Measurements from ENCODE around the gene FRA10AC1. TPM values are rescaled to one million over a fixed set of nuclear protein-coding genes. Genes with fewer than 3 reads are reported as not detected.
"Not testable (repeated sequence)": the region's sequence is repeated elsewhere in the genome, so short reads cannot be mapped to it uniquely, and the experiment has no call there.

The FRA10AC1 gene
- total and polyA plus RNA-seq, 4 donors: 4.3 to 38.9 (median 15.2) TPM

- no peaks in the 10 kb centered on the region for H3K27me3 ChIP-seq (ENCODE audit: control insufficient read depth in 3 of 3, insufficient read depth in 3 of 3, low read length in 2 of 3)
- H3K9me3 ChIP-seq (ENCODE audit: control insufficient read depth in 4 of 4, insufficient read depth in 3 of 4, low read length in 3 of 4): no peaks in the 10 kb centered on the region
- ATAC-seq (ENCODE audit: insufficient read depth, low FRiP score): no peak
- no peak for TF ChIP-seq CTCF (IDR thresholded peaks at IDR 0.05; ENCODE audit: control extremely low read depth, extremely low read depth)
- H3K4me1 ChIP-seq (ENCODE audit: control insufficient read depth in 5 of 5, insufficient read depth in 5 of 5, low read length in 5 of 5): peaks cover 0 to 8% (median 0%) of the 10 kb centered on the region in 5 donors
- H3K27ac ChIP-seq (ENCODE audit: low read depth in 1 of 2, low read length in 1 of 2): no peak overlapping the region
- 92 to 94% methylated on average over 2 of the region's 2 CpGs for WGBS, 2 donors
- H3K4me3 ChIP-seq: no peak overlapping the region
- peaks cover 1 to 30% (median 18%) of the 10 kb centered on the region in 4 donors for H3K36me3 ChIP-seq (ENCODE audit: control insufficient read depth in 4 of 4, insufficient read depth in 4 of 4, low read length in 4 of 4)
- DNase-seq: no peak
- H3K9ac ChIP-seq (ENCODE audit: insufficient read depth in 1 of 2, low read length in 2 of 2): no peak overlapping the region
These were observed 5.2 kb downstream of the FRA10AC1 start for GRCh38 chr10:93697207-93697606.

- 98 to 100% methylated on average over 2 of the region's 2 CpGs for WGBS, 2 donors
- H3K36me3 ChIP-seq (ENCODE audit: control insufficient read depth in 4 of 4, insufficient read depth in 4 of 4, low read length in 4 of 4): peaks cover 1 to 34% (median 22%) of the 10 kb centered on the region in 4 donors
These were observed 5.8 kb downstream of the FRA10AC1 start for GRCh38 chr10:93696582-93696981.

GRCh38 chr10:93695740-93696139 is 6.7 kb downstream of the FRA10AC1 start:
- DNase-seq (no peak), ATAC-seq (ENCODE audit: insufficient read depth, low FRiP score) (no peak)
- Histone ChIP-seq H3K36me3 (ENCODE audit: control insufficient read depth in 4 of 4, insufficient read depth in 4 of 4, low read length in 4 of 4) (peaks cover 1 to 39% (median 23%) of the 10 kb centered on the region in 4 donors), H3K27me3 (ENCODE audit: control insufficient read depth in 3 of 3, insufficient read depth in 3 of 3, low read length in 2 of 3) (no peaks in the 10 kb centered on the region), H3K9ac (ENCODE audit: insufficient read depth in 1 of 2, low read length in 2 of 2) (no peak overlapping the region), H3K9me3 (ENCODE audit: control insufficient read depth in 4 of 4, insufficient read depth in 3 of 4, low read length in 3 of 4) (no peaks in the 10 kb centered on the region), H3K4me3 (no peak overlapping the region), H3K27ac (ENCODE audit: low read depth in 1 of 2, low read length in 1 of 2) (no peak overlapping the region), H3K4me1 (ENCODE audit: control insufficient read depth in 5 of 5, insufficient read depth in 5 of 5, low read length in 5 of 5) (no peaks in the 10 kb centered on the region)
- WGBS, 2 donors: 85 to 89% methylated on average over 2 of the region's 2 CpGs
- no peak for TF ChIP-seq CTCF (IDR thresholded peaks at IDR 0.05; ENCODE audit: control extremely low read depth, extremely low read depth)

More at GRCh38 chr10:93696582-93696981, 5.8 kb downstream of the FRA10AC1 start:
- H3K9ac ChIP-seq (ENCODE audit: insufficient read depth in 1 of 2, low read length in 2 of 2); DNase-seq; H3K4me1 ChIP-seq (ENCODE audit: control insufficient read depth in 5 of 5, insufficient read depth in 5 of 5, low read length in 5 of 5); ATAC-seq (ENCODE audit: insufficient read depth, low FRiP score); H3K27me3 ChIP-seq (ENCODE audit: control insufficient read depth in 3 of 3, insufficient read depth in 3 of 3, low read length in 2 of 3); H3K9me3 ChIP-seq (ENCODE audit: control insufficient read depth in 4 of 4, insufficient read depth in 3 of 4, low read length in 3 of 4); H3K27ac ChIP-seq (ENCODE audit: low read depth in 1 of 2, low read length in 1 of 2); H3K4me3 ChIP-seq: not testable (repeated sequence)

- no peak overlapping the region for H3K27ac ChIP-seq (ENCODE audit: low read depth in 1 of 2, low read length in 1 of 2)
These were observed 14.7 kb downstream of the FRA10AC1 start for GRCh38 chr10:93687737-93688136.

More at GRCh38 chr10:93687737-93688136, 14.7 kb downstream of the FRA10AC1 start:
- no peak for DNase-seq
- Histone ChIP-seq H3K9ac (ENCODE audit: insufficient read depth in 1 of 2, low read length in 2 of 2) (no peak overlapping the region), H3K36me3 (ENCODE audit: control insufficient read depth in 4 of 4, insufficient read depth in 4 of 4, low read length in 4 of 4) (peaks cover 0 to 24% (median 6%) of the 10 kb centered on the region in 4 donors), H3K4me3 (no peak overlapping the region), H3K9me3 (ENCODE audit: control insufficient read depth in 4 of 4, insufficient read depth in 3 of 4, low read length in 3 of 4) (no peaks in the 10 kb centered on the region), H3K4me1 (ENCODE audit: control insufficient read depth in 5 of 5, insufficient read depth in 5 of 5, low read length in 5 of 5) (no peaks in the 10 kb centered on the region), H3K27me3 (ENCODE audit: control insufficient read depth in 3 of 3, insufficient read depth in 3 of 3, low read length in 2 of 3) (no peaks in the 10 kb centered on the region)
- TF ChIP-seq CTCF (IDR thresholded peaks at IDR 0.05; ENCODE audit: control extremely low read depth, extremely low read depth): no peak
- ATAC-seq (ENCODE audit: insufficient read depth, low FRiP score): no peak

All from lung (tissue), 12 donors.